HepG2 (cell line): ENCODE measurements around the gene NUP62. TPM values are rescaled to one million over a fixed set of nuclear protein-coding genes. Genes with fewer than 3 reads are reported as not detected.

Source experiments
- ASH2L ChIP-seq: fragments of 300-600, 200-600 bp; sonication (generic); IDR thresholded peaks from 2 replicates; pipeline ENCODE4 v1.7.0; 2017; ENCODE audit warnings: low read depth, mild to moderate bottlenecking, moderate library complexity, mixed read lengths, low read length; ENCODE audit not compliant: insufficient read length
- E2F2 ChIP-seq: sonication (generic); formaldehyde crosslinking; IDR thresholded peaks from 2 replicates; pipeline ENCODE4 v1.4.0; 2020; ENCODE audit warnings: missing genetic modification reagents, borderline replicate concordance
- EED ChIP-seq: sonication (generic); formaldehyde crosslinking; IDR thresholded peaks from 2 replicates; pipeline ENCODE4 v1.5.0; 2020; ENCODE audit warnings: mild to moderate bottlenecking, missing genetic modification reagents
- GRHL1 ChIP-seq: sonication (generic); formaldehyde crosslinking; conservative IDR thresholded peaks from 2 replicates; pipeline ENCODE4 v1.8.0; 2022; ENCODE audit warnings: missing genetic modification reagents
- KDM3A ChIP-seq: IDR thresholded peaks from 2 replicates; pipeline ENCODE4 v1.6.1; 2018; ENCODE audit warnings: low read depth, missing compliant biosample characterization
- KDM5A ChIP-seq: fragments of 200-600 bp; sonication (generic); IDR thresholded peaks from 2 replicates; pipeline ENCODE4 v1.7.0; 2018; ENCODE audit warnings: antibody characterized with exemption, mild to moderate bottlenecking, low read length, borderline replicate concordance
- KMT2A ChIP-seq: sonication (generic); formaldehyde crosslinking; IDR thresholded peaks from 2 replicates; pipeline ENCODE4 v1.4.0; 2020; ENCODE audit warnings: missing genetic modification reagents
- PHF8 ChIP-seq: sonication (generic); formaldehyde crosslinking; IDR thresholded peaks from 2 replicates; pipeline ENCODE4 v1.5.0; 2020; ENCODE audit warnings: missing genetic modification reagents
- RFXANK ChIP-seq: IDR thresholded peaks from 2 replicates; pipeline ENCODE4 v1.6.1; 2016
- TBP ChIP-seq: sonication (generic); formaldehyde crosslinking; IDR thresholded peaks from 2 replicates; pipeline ENCODE4 v1.5.0; 2020; ENCODE audit warnings: missing genetic modification reagents
- polyA plus RNA-seq, 8 experiments: library from polyadenylated mRNA; depleted of rRNA in 3 of 8; stranded (reverse) in 7 of 8; unstranded in 1 of 8; fragments of >200 nt; fragmentation: Illumina TruSeq in 4 of 8; extraction: Trizol in 4 of 8; gene quantifications; 2 replicates each; pipeline versions ENCODE4 v1.2.1 to v1.2.3, GENCODE V29; 2011 to 2016; ENCODE audit warnings: low read depth in 4 of 8, missing spikeins in 1 of 8, mixed read lengths in 1 of 8; ENCODE audit not compliant: insufficient read depth in 1 of 8
- total RNA-seq, 5 experiments: library from RNA; depleted of rRNA; stranded (reverse); fragments of >200 nt; fragmentation: Illumina TruSeq; extraction: Trizol; gene quantifications; 2 replicates each; pipeline ENCODE4 v1.2.3, GENCODE V29; 2016; ENCODE audit warnings: low read depth in 1 of 5
- TF ChIP-seq, protein P1 (sequence below): sonication (generic); formaldehyde crosslinking; IDR thresholded peaks from 2 replicates; pipeline ENCODE4 v1.4.0; 2020; ENCODE audit warnings: missing genetic modification reagents, borderline replicate concordance

The NUP62 gene
- total and polyA plus RNA-seq, 2 of the 13 experiments (the other 11 are each of a cell fraction or from before 2014, with no cell fraction given): 16.5 to 41.5 TPM

DNA sequence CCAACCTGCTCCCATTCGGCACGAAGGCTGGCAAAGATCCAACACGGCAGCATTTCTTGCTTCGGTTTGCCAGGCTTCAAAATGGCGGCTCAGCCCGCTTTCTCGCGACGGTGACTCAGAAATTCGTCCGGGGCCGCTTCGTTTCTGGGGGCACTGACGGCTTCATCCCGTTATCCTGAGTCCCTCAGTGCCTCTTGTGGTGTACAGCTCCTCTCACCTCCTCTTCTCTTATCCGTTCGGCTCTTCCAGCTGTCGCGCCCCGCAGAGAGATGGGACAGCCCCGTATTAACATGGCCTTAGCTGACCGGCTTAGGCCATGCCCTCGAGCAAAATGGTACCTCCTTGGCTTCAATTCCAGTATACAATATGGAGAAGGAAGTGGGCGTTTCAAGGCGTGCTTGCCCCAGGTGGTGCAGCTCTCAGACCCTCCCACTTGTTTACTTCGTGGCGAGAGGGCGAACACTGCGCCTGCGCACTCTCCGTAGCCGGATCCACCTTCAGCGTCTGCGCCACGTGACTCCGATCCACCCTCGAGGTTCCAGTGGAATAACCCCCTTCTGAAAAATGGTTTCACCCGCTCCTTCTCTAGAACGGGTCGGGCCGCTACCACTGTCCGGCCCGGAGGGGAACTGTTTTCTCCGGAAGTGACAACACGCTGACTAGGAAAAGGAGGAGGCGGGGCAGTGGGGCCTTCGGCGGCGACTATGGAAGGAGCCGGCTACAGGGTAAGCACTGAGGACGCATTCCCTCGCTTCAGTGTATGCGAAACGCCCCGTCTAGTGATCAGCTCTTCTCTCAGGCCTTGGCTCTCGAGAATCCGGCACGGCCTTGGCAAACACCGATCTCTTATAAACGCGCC lies 52.1 kb downstream of the NUP62 start, which contains the start of the genes AKT1S1 and TBC1D17 (continued):
- TF ChIP-seq, protein P1, sequence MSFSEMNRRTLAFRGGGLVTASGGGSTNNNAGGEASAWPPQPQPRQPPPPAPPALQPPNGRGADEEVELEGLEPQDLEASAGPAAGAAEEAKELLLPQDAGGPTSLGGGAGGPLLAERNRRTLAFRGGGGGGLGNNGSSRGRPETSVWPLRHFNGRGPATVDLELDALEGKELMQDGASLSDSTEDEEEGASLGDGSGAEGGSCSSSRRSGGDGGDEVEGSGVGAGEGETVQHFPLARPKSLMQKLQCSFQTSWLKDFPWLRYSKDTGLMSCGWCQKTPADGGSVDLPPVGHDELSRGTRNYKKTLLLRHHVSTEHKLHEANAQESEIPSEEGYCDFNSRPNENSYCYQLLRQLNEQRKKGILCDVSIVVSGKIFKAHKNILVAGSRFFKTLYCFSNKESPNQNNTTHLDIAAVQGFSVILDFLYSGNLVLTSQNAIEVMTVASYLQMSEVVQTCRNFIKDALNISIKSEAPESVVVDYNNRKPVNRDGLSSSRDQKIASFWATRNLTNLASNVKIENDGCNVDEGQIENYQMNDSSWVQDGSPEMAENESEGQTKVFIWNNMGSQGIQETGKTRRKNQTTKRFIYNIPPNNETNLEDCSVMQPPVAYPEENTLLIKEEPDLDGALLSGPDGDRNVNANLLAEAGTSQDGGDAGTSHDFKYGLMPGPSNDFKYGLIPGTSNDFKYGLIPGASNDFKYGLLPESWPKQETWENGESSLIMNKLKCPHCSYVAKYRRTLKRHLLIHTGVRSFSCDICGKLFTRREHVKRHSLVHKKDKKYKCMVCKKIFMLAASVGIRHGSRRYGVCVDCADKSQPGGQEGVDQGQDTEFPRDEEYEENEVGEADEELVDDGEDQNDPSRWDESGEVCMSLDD: no peak
- TF ChIP-seq E2F2: no peak
- no peak for TF ChIP-seq KMT2A (CRISPR knock-in tag)
- no peak for TF ChIP-seq KDM3A
- TF ChIP-seq EED (CRISPR knock-in tag): 0 out of 2 replicates have a peak, but pooled peaks have one; percentile 38
- TF ChIP-seq ASH2L: peak; percentile 20
- TF ChIP-seq TBP (CRISPR knock-in tag): no peak
- peak; percentile 27; the same call in 1 of the 2 replicates for TF ChIP-seq RFXANK (CRISPR knock-in tag)
- no peak for TF ChIP-seq GRHL1 (CRISPR knock-in tag)
- TF ChIP-seq KDM5A: peak; percentile 84
- peak; percentile 61 for TF ChIP-seq PHF8 (CRISPR knock-in tag)
